NCI-H1417 (cell line): ENCODE results near the gene PITRM1.

ENCODE experiments used
- DNase-seq, 3 experiments: peaks; one replicate each; lab custom pipeline; 2025; lab: John Stamatoyannopoulos, UW

The PITRM1 gene

GRCh38 chr10:3167611-3168330 is 4.8 kb downstream of the PITRM1 start:
- no peak for DNase-seq

GRCh38 chr10:3166496-3167290 is 5.9 kb downstream of the PITRM1 start:
- DNase-seq: no peak

GRCh38 chr10:3165196-3165595 is 7.4 kb downstream of the PITRM1 start:
- no peak for DNase-seq

GRCh38 chr10:3163879-3164278 is 8.7 kb downstream of the PITRM1 start:
- DNase-seq: no peak

- no peak for DNase-seq
These were observed 10.0 kb downstream of the PITRM1 start for GRCh38 chr10:3162533-3162932.

- no peak for DNase-seq
These were observed 13.4 kb downstream of the PITRM1 start for GRCh38 chr10:3159152-3159551.

- no peak for DNase-seq
These were observed 17.9 kb downstream of the PITRM1 start for GRCh38 chr10:3154666-3155065.

- no peak for DNase-seq
These were observed 20.0 kb downstream of the PITRM1 start for GRCh38 chr10:3152566-3152935.

- DNase-seq: peak in 1 of 3 experiments; percentile 37
These were observed 20.6 kb downstream of the PITRM1 start for GRCh38 chr10:3151889-3152565.

- no peak for DNase-seq
These were observed 21.6 kb downstream of the PITRM1 start for GRCh38 chr10:3150961-3151360.

GRCh38 chr10:3150366-3150765 is 22.2 kb downstream of the PITRM1 start:
- DNase-seq: no peak

- DNase-seq: no peak
These were observed 22.7 kb downstream of the PITRM1 start for GRCh38 chr10:3149918-3150317.

GRCh38 chr10:3148994-3149393 is 23.6 kb downstream of the PITRM1 start:
- no peak for DNase-seq

- no peak for DNase-seq
These were observed 24.5 kb downstream of the PITRM1 start for GRCh38 chr10:3148041-3148440.

- no peak for DNase-seq
These were observed 25.3 kb downstream of the PITRM1 start for GRCh38 chr10:3147117-3147820.

- DNase-seq: no peak
These were observed 26.3 kb downstream of the PITRM1 start for GRCh38 chr10:3146289-3146688.

- DNase-seq: no peak
These were observed 27.2 kb downstream of the PITRM1 start for GRCh38 chr10:3145366-3145765.

- no peak for DNase-seq
These were observed 28.7 kb downstream of the PITRM1 start for GRCh38 chr10:3143791-3144434.

GRCh38 chr10:3143366-3143765 is 29.2 kb downstream of the PITRM1 start:
- no peak for DNase-seq

GRCh38 chr10:3142146-3142875 is 30.3 kb downstream of the PITRM1 start:
- no peak for DNase-seq

- no peak for DNase-seq
These were observed 31.1 kb downstream of the PITRM1 start for GRCh38 chr10:3141351-3142005.
